BE2C (cell line): ENCODE data around the gene COPS9.

Experiments used
- DNase-seq: peaks from one replicate; pipeline ENCODE4 v3.0.0-alpha.2; 2020
- H3K27me3 ChIP-seq: fragments of 250-450 bp; sonication (Bioruptor Pico); 2 replicates; pipeline ENCODE4 v1.5.1; 2020; ENCODE audit warnings: mild to moderate bottlenecking
- H3K36me3 ChIP-seq: fragments of 250-450 bp; sonication (Bioruptor Pico); 2 replicates; pipeline ENCODE4 v1.5.1; 2020; ENCODE audit warnings: mild to moderate bottlenecking
- H3K4me1 ChIP-seq: fragments of 250-450 bp; sonication (Bioruptor Pico); 2 replicates; pipeline ENCODE4 v1.5.1; 2020
- H3K4me3 ChIP-seq: 2 replicates; pipeline ENCODE4 v1.5.1; 2011; ENCODE audit warnings: low read depth, low read length
- H3K9me3 ChIP-seq: fragments of 250-450 bp; sonication (Bioruptor Pico); 2 replicates; pipeline ENCODE4 v1.5.1; 2020
- TF ChIP-seq, protein P1 (sequence below): IDR thresholded peaks from 2 replicates; pipeline ENCODE4 v1.5.1; 2012; ENCODE audit warnings: mild to moderate bottlenecking, low read depth, low read length

The COPS9 gene

DNA sequence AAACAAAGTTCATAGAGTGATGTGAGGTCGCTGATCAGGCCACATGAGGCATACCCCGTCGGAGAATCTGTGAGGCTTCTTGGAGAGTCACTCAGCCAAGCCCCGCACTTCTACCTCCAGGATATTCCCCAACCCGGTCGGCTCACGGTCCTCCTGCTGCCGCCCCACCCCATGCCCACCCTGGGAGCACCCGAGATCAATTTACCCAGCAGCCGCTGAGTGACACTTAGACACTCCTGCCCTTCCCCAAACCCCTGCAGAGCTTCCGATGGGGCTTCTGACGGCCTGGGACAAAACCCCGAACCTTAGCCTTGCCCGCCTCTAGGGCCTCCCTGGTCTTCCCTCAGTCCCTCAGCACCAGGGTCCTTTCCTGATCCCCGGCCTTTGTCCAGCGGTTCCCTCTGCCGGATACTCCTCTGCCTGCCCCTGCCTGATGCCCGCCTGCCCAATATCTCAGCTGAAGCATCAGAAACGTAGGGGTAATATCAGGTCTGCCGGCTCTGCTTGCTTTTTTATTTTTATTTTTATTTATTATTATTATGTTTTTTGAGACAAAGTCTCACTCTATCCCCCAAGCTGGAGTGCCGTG lies 23.2 kb upstream of the COPS9 start:
- TF ChIP-seq, protein P1, sequence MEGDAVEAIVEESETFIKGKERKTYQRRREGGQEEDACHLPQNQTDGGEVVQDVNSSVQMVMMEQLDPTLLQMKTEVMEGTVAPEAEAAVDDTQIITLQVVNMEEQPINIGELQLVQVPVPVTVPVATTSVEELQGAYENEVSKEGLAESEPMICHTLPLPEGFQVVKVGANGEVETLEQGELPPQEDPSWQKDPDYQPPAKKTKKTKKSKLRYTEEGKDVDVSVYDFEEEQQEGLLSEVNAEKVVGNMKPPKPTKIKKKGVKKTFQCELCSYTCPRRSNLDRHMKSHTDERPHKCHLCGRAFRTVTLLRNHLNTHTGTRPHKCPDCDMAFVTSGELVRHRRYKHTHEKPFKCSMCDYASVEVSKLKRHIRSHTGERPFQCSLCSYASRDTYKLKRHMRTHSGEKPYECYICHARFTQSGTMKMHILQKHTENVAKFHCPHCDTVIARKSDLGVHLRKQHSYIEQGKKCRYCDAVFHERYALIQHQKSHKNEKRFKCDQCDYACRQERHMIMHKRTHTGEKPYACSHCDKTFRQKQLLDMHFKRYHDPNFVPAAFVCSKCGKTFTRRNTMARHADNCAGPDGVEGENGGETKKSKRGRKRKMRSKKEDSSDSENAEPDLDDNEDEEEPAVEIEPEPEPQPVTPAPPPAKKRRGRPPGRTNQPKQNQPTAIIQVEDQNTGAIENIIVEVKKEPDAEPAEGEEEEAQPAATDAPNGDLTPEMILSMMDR = no peak
- Histone ChIP-seq H3K36me3 (no peaks in the 10 kb centered on the region), H3K9me3 (no peaks in the 10 kb centered on the region), H3K4me1 (no peaks in the 10 kb centered on the region), H3K27me3 (no peaks in the 10 kb centered on the region), H3K4me3 (no peak overlapping the region)
- peak; percentile 6 for DNase-seq

DNA sequence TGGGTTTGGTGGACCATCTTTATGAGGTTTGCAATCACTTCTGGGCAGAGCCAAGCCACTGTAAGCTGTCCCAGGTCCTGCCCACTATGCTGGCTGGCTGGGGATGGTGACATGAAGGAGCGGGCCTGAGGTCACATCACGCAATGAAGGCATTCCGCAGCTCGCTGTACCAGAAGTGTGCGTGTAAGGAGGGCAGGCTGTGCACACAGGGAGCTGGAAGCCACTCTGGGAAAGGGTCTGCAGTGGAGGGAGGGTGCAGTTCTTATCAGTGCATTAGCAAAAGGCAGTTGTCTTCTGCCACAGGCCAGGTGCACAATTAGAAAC lies 21.0 kb upstream of the COPS9 start:
- DNase-seq = no peak
- Histone ChIP-seq H3K9me3 (no peaks in the 10 kb centered on the region), H3K36me3 (no peaks in the 10 kb centered on the region), H3K27me3 (no peaks in the 10 kb centered on the region), H3K4me1 (no peaks in the 10 kb centered on the region), H3K4me3 (no peak overlapping the region)
- TF ChIP-seq, protein P1 = no peak

- H3K4me1 ChIP-seq = no peaks in the 10 kb centered on the region
- H3K27me3 ChIP-seq = no peaks in the 10 kb centered on the region
- TF ChIP-seq, protein P1 = no peak
- no peaks in the 10 kb centered on the region for H3K9me3 ChIP-seq
- H3K4me3 ChIP-seq = no peak overlapping the region
- no peak for DNase-seq
- H3K36me3 ChIP-seq = no peaks in the 10 kb centered on the region
Measured at GRCh38 chr2:240156435-240157146, 20.5 kb upstream of the COPS9 start.

GRCh38 chr2:240155745-240156390 lies 19.8 kb upstream of the COPS9 start:
- Histone ChIP-seq H3K4me1 (no peaks in the 10 kb centered on the region), H3K36me3 (no peaks in the 10 kb centered on the region), H3K4me3 (no peak overlapping the region), H3K9me3 (no peaks in the 10 kb centered on the region), H3K27me3 (no peaks in the 10 kb centered on the region)
- DNase-seq = no peak
- TF ChIP-seq, protein P1 = no peak

DNA sequence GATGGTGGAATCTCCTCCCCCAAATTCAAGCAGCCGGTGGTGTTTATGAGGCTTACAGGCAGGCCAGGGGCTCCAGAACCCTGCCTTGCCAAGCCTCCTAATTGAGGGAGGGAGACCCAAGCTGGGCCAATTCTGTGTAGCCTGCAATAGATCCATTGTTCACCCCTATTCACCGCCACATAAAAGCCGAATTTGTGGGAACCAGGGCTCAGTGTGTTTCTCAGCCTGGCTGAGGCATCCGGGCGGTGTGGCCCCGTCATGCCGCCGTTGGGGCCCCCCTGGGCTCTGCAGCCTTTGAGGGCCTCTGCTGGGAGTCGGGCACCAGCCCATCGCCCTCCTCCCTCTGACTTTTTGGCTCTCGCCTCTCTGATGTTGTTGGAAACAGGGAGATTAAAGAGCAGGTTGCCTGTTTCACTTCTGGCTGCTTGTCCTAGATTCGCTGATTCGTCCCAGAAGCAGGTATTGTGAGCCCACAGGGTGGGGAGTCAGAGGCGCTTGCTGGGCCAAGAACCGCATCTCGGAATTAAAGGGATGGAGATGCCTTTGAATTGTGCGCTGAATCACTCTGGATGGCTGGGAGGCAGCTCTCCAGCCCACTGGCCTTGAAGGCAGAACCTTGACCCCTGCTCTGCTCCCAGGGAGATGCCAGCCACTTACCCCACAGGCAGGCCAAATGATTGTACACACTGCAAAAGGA lies 19.1 kb upstream of the COPS9 start:
- TF ChIP-seq, protein P1 = no peak
- no peaks in the 10 kb centered on the region for H3K4me1 ChIP-seq
- DNase-seq = no peak
- H3K9me3 ChIP-seq = no peaks in the 10 kb centered on the region
- no peaks in the 10 kb centered on the region for H3K36me3 ChIP-seq
- no peak overlapping the region for H3K4me3 ChIP-seq
- H3K27me3 ChIP-seq = no peaks in the 10 kb centered on the region
